Spleen (tissue), 3 donors: Measurements from ENCODE around the gene ANO2.

ENCODE experiments used
- POLR2A ChIP-seq, 3 donors: fragments of 450-650 bp; IDR thresholded peaks; one replicate each; pipeline ENCODE4 v1.5.1; 2017; ENCODE audit warnings: antibody characterized with exemption in 3 of 3, mild to moderate bottlenecking in 1 of 3
- POLR2AphosphoS5 ChIP-seq, 3 donors: sonication (generic); formaldehyde crosslinking; IDR thresholded peaks; one replicate each; pipeline ENCODE4 v1.5.1; 2017; ENCODE audit warnings: antibody characterized with exemption in 3 of 3

GRCh38 chr12:5713599-5714081 lies 231.4 kb downstream of the ANO2 start:
- TF ChIP-seq POLR2AphosphoS5 (IDR thresholded peaks at IDR 0.05) (no peak), POLR2A (IDR thresholded peaks at IDR 0.05) (no peak)
